K562 (cell line): Measurements from ENCODE around the gene BCORL1. TPM values are rescaled to one million over a fixed set of nuclear protein-coding genes. Genes with fewer than 3 reads are reported as not detected.

Experiments used
- ATF1 ChIP-seq, 2 experiments: fragments of 450-650 bp in 1 of 2; IDR thresholded peaks; 2 replicates each; pipeline ENCODE4 v1.6.1; 2016; ENCODE audit warnings: missing compliant biosample characterization in 1 of 2, missing genetic modification characterization in 1 of 2
- CREM ChIP-seq: IDR thresholded peaks from 2 replicates; pipeline ENCODE4 v1.6.1; 2014; ENCODE audit warnings: antibody characterized with exemption, low read depth
- HMGN3 ChIP-seq: IDR thresholded peaks from 2 replicates; pipeline ENCODE4 v1.6.1; 2011; ENCODE audit warnings: borderline replicate concordance, low read depth, mild to moderate bottlenecking, mixed read lengths, low read length; ENCODE audit not compliant: insufficient read length; ENCODE audit errors: extremely low read depth
- MYC ChIP-seq, 2 experiments: fragments of 250-450 bp in 1 of 2; sonication (Bioruptor Pico) in 1 of 2; IDR thresholded peaks; 2 replicates each; pipeline versions ENCODE4 v1.5.1 to v1.6.1; 2012 to 2021; ENCODE audit warnings: low read depth in 2 of 2, borderline replicate concordance in 1 of 2, improper control_type of control experiment in 1 of 2, low read length in 1 of 2, mild to moderate bottlenecking in 1 of 2, moderate library complexity in 1 of 2
- NONO ChIP-seq, 2 experiments: fragments of 200-400 bp in 1 of 2; fragments of 450-650 bp in 1 of 2; formaldehyde crosslinking in 1 of 2; IDR thresholded peaks; 2 replicates each; pipeline ENCODE4 v1.6.1; 2017; ENCODE audit warnings: low read depth in 2 of 2, mild to moderate bottlenecking in 2 of 2, moderate library complexity in 2 of 2, low read length in 1 of 2
- NR3C1 ChIP-seq: sonication (generic); formaldehyde crosslinking; IDR thresholded peaks from 2 replicates; pipeline ENCODE4 v1.8.1; 2022; ENCODE audit warnings: missing genetic modification reagents
- PML ChIP-seq: IDR thresholded peaks from 2 replicates; pipeline ENCODE4 v1.6.1; 2012; ENCODE audit warnings: low read length, inconsistent platforms
- POLR2AphosphoS5 ChIP-seq: IDR thresholded peaks from 2 replicates; pipeline ENCODE4 v1.6.1; 2011; ENCODE audit warnings: mild to moderate bottlenecking, low read depth, low read length, moderate library complexity; ENCODE audit not compliant: control insufficient read depth, insufficient read depth
- SAP30 ChIP-seq: fragments of 200-600 bp; sonication (generic); IDR thresholded peaks from 2 replicates; pipeline ENCODE4 v1.6.1; 2012; ENCODE audit warnings: borderline replicate concordance, low read depth, mild to moderate bottlenecking, moderate library complexity, low read length, control low read depth, inconsistent platforms; ENCODE audit not compliant: insufficient read depth, poor library complexity, severe bottlenecking
- SMC3 ChIP-seq: conservative IDR thresholded peaks from 2 replicates; pipeline ENCODE4 v1.6.1; 2011; ENCODE audit warnings: low read depth, low read length, improper control_type of control experiment; ENCODE audit not compliant: insufficient read depth
- ZBTB7A ChIP-seq: IDR thresholded peaks from 2 replicates; pipeline ENCODE4 v1.6.1; 2011; ENCODE audit warnings: low read depth, mild to moderate bottlenecking, low read length, moderate library complexity, borderline replicate concordance; ENCODE audit not compliant: control insufficient read depth
- polyA plus RNA-seq, 8 experiments: library from polyadenylated mRNA; depleted of rRNA in 4 of 8; stranded (reverse) in 5 of 8; unstranded in 3 of 8; fragments of >200 nt; fragmentation: Nextera tagmentation in 2 of 8; fragmentation: Illumina TruSeq in 1 of 8; extraction: Ambion mirVana in 2 of 8; extraction: Trizol in 1 of 8; gene quantifications; 2 replicates each; pipeline versions ENCODE4 v1.2.1 to v1.2.3, GENCODE V29; 2011 to 2014; ENCODE audit warnings: inconsistent platforms in 1 of 8, missing spikeins in 1 of 8
- total RNA-seq, 7 experiments: library from RNA; depleted of rRNA in 6 of 7; stranded (reverse); fragments of >200 nt in 6 of 7; fragmentation: Illumina TruSeq in 2 of 7; extraction: Trizol in 2 of 7; gene quantifications; 2 replicates each; pipeline versions ENCODE4 v1.2.1 to v1.2.3, GENCODE V29; 2011 to 2021; ENCODE audit warnings: low replicate concordance in 1 of 7
- TF ChIP-seq, protein P1 (sequence below): sonication (generic); formaldehyde crosslinking; IDR thresholded peaks from 2 replicates; pipeline ENCODE4 v1.8.0; 2022; ENCODE audit warnings: mild to moderate bottlenecking, low read depth, missing genetic modification reagents
- TF ChIP-seq, protein P2 (sequence below): fragments of 450-650 bp; formaldehyde crosslinking; IDR thresholded peaks from 2 replicates; pipeline ENCODE4 v1.4.0; 2020; ENCODE audit warnings: mild to moderate bottlenecking, moderate library complexity
- TF ChIP-seq, protein P3 (sequence below), 3 experiments: IDR thresholded peaks in 2 of 3; conservative IDR thresholded peaks in 1 of 3; 2 replicates each; pipeline ENCODE4 v1.5.1; 2011 to 2012; ENCODE audit warnings: low read length in 3 of 3, mild to moderate bottlenecking in 3 of 3, control low read depth in 2 of 3, improper control_type of control experiment in 1 of 3, inconsistent platforms in 1 of 3, low read depth in 1 of 3, mixed read lengths in 1 of 3, moderate library complexity in 1 of 3; ENCODE audit not compliant: insufficient read depth in 2 of 3
- TF ChIP-seq, protein P4 (sequence below): fragments of 450-650 bp; conservative IDR thresholded peaks from 2 replicates; pipeline ENCODE4 v1.6.1; 2016; ENCODE audit warnings: missing genetic modification characterization, low read depth, mild to moderate bottlenecking, control low read depth, missing compliant biosample characterization

Gene BCORL1
- total and polyA plus RNA-seq, 9 of the 15 experiments (the other 6 are each of a cell fraction or from before 2014, with no cell fraction given): 0.48 to 29.6 (median 2.1) TPM

DNA sequence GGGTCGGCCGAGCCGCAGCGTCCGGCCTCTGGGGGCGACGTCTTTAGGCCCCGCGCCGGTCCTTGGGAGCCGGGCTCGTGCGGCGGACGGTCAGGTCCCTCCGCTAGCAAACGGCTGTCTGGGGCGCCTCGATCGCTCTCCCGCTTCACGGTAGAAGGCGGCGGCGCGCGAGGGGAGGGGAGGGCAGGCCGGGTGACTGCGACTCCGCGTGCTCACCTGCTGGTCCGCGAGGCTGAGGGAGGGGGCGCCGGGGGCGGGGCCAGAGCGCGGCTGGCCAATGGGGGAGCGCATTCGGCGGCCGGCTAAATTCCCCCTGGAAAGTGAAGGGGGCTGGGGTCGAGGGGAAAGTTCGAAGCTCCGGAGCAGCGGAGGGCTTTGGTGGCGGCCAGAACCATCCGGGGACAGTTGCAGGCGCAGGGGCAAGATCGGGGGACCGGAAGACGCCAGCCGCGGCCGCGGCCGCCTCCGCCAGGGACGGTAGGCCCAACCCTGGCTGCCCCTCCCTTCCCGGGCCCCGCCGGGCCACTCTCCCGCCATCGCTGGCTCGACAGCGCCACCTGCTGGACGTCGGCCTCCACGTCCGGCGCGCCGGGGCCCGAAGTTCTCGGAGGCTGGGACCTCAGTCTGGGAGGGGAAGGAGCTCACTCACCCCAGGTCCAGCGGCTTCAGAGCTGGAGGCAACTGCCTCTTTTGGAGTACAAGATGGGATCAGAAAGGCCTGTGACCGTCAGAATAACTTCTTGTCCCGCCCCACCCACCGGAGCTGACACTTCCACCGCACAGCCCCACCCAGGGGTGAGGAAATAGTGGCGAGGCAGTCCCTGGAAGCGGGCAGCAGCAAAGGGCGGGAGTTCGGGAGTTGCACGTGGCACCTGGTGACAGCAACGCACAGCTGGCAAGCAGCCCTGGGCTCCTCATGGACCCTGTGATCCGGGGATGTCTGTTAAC, 78.0 kb downstream of the BCORL1 start (continued):
- 0 out of 2 replicates have a peak, but pooled peaks have one; percentile 28 for TF ChIP-seq PML
- TF ChIP-seq MYC (IDR thresholded peaks at IDR 0.05; ENCODE audit: low read depth, low read length): peak; percentile 58
- no peak for TF ChIP-seq MYC (CRISPR knock-in tag; IDR thresholded peaks at IDR 0.05; ENCODE audit: borderline replicate concordance, low read depth)
- TF ChIP-seq, protein P1, sequence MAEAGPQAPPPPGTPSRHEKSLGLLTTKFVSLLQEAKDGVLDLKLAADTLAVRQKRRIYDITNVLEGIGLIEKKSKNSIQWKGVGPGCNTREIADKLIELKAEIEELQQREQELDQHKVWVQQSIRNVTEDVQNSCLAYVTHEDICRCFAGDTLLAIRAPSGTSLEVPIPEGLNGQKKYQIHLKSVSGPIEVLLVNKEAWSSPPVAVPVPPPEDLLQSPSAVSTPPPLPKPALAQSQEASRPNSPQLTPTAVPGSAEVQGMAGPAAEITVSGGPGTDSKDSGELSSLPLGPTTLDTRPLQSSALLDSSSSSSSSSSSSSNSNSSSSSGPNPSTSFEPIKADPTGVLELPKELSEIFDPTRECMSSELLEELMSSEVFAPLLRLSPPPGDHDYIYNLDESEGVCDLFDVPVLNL (CRISPR knock-in tag): peak; percentile 26; the same call in 1 of the 2 replicates
- peak; percentile 88 for TF ChIP-seq HMGN3
- TF ChIP-seq, protein P2, sequence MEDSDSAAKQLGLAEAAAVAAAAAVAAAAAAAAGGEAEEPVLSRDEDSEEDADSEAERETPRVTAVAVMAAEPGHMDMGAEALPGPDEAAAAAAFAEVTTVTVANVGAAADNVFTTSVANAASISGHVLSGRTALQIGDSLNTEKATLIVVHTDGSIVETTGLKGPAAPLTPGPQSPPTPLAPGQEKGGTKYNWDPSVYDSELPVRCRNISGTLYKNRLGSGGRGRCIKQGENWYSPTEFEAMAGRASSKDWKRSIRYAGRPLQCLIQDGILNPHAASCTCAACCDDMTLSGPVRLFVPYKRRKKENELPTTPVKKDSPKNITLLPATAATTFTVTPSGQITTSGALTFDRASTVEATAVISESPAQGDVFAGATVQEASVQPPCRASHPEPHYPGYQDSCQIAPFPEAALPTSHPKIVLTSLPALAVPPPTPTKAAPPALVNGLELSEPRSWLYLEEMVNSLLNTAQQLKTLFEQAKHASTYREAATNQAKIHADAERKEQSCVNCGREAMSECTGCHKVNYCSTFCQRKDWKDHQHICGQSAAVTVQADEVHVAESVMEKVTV (CRISPR knock-in tag): peak; percentile 67; the same call in 1 of the 2 replicates
- peak; percentile 37 for TF ChIP-seq SAP30
- TF ChIP-seq CREM: peak; percentile 46; the same call in 1 of the 2 replicates
- TF ChIP-seq, protein P3, sequence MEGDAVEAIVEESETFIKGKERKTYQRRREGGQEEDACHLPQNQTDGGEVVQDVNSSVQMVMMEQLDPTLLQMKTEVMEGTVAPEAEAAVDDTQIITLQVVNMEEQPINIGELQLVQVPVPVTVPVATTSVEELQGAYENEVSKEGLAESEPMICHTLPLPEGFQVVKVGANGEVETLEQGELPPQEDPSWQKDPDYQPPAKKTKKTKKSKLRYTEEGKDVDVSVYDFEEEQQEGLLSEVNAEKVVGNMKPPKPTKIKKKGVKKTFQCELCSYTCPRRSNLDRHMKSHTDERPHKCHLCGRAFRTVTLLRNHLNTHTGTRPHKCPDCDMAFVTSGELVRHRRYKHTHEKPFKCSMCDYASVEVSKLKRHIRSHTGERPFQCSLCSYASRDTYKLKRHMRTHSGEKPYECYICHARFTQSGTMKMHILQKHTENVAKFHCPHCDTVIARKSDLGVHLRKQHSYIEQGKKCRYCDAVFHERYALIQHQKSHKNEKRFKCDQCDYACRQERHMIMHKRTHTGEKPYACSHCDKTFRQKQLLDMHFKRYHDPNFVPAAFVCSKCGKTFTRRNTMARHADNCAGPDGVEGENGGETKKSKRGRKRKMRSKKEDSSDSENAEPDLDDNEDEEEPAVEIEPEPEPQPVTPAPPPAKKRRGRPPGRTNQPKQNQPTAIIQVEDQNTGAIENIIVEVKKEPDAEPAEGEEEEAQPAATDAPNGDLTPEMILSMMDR (IDR thresholded peaks at IDR 0.05 in 2 of 3, conservative IDR thresholded peaks at IDR 0.05 in 1 of 3; ENCODE audit: insufficient read depth in 2 of 3, low read depth in 1 of 3, low read length in 3 of 3): peak; percentile 86 to 90 (median 89)
- no peak for TF ChIP-seq ATF1 (CRISPR knock-in tag; IDR thresholded peaks at IDR 0.05)
- TF ChIP-seq ATF1 (tag; IDR thresholded peaks at IDR 0.05): no peak; the same call in 1 of the 2 replicates
- TF ChIP-seq NONO (IDR thresholded peaks at IDR 0.05; ENCODE audit: low read depth in 2 of 2, low read length in 1 of 2): peak in 1 of 2 experiments; percentile 57; a peak in 1 of 4 replicates
- 0 out of 2 replicates have a peak, but pooled peaks have one; percentile 43 for TF ChIP-seq NR3C1
- TF ChIP-seq, protein P4, sequence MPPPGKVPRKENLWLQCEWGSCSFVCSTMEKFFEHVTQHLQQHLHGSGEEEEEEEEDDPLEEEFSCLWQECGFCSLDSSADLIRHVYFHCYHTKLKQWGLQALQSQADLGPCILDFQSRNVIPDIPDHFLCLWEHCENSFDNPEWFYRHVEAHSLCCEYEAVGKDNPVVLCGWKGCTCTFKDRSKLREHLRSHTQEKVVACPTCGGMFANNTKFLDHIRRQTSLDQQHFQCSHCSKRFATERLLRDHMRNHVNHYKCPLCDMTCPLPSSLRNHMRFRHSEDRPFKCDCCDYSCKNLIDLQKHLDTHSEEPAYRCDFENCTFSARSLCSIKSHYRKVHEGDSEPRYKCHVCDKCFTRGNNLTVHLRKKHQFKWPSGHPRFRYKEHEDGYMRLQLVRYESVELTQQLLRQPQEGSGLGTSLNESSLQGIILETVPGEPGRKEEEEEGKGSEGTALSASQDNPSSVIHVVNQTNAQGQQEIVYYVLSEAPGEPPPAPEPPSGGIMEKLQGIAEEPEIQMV (tag): peak; percentile 77
- peak; percentile 87 for TF ChIP-seq SMC3
- TF ChIP-seq ZBTB7A: peak; percentile 28; the same call in 1 of the 2 replicates
- TF ChIP-seq POLR2AphosphoS5: no peak
